Measurements from ENCODE around the gene FMN1.

Gene FMN1

GRCh38 chr15:32905481-32905880 lies 289.0 kb downstream of the FMN1 start:
- CTCF ChIA-PET: no interaction called here
- H3K4me3 ChIP-seq (ENCODE audit: low read depth, low read length): no peak overlapping the region
- POLR2A ChIA-PET: no interaction called here
- TF ChIP-seq CTCF (IDR thresholded peaks at IDR 0.05; ENCODE audit: insufficient read depth, low read length, missing control alignments): no peak
- DNase-seq (ENCODE audit: low read depth, low spot score): no peak

GRCh38 chr15:32904448-32904847 lies 290.1 kb downstream of the FMN1 start:
- POLR2A ChIA-PET: no interaction called here
- CTCF ChIA-PET: interaction anchor here (1.1 to 1.2 kb wide), 2 partner anchors 12 to 61 kb away, joined by 3 to 7 read pairs; no protein-coding TSS in a partner anchor
- no peak for TF ChIP-seq CTCF (IDR thresholded peaks at IDR 0.05; ENCODE audit: insufficient read depth, low read length, missing control alignments)
- H3K4me3 ChIP-seq (ENCODE audit: low read depth, low read length): no peak overlapping the region
- DNase-seq (ENCODE audit: low read depth, low spot score): no peak

DNA sequence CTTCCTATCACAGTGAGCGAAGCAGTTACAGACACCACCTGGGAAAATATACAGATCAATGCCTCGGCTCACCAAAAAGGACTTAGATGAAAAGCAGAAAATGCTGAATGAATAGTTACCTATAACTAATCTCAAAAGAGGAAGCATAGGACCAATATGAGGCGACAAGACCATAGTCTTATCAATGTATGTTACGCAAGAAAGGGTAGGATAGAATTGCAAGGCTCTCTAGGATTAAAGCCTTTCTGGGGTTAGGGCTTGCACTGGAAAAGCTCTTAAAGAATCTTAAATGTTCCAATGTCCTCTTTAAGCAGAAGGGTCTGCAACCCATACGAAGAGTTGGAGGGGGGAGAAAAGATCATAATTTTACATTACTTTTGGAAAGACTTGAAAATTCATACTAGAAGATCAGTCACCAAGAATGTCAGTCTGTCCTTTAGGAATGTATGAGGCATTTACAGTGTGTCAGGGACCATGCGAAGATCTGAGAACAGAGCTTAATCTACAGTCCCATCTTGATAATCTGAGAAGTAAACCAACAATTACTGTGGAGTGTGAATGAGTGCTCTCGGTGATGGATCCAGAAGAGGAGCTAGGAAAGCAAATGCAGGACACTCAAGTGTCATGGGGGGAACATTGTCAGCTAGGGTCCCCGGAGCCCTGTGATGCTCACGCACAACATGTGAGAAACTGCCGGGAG lies 290.8 kb downstream of the FMN1 start:
- DNase-seq (ENCODE audit: low read depth, low spot score): no peak
- no peak overlapping the region for H3K4me3 ChIP-seq (ENCODE audit: low read depth, low read length)
- POLR2A ChIA-PET: no interaction called here
- CTCF ChIA-PET: interaction anchor here (1.1 to 1.2 kb wide), 2 partner anchors 11 to 60 kb away, joined by 3 to 7 read pairs; no protein-coding TSS in a partner anchor
- TF ChIP-seq CTCF (IDR thresholded peaks at IDR 0.05; ENCODE audit: insufficient read depth, low read length, missing control alignments): no peak

- CTCF ChIA-PET: no interaction called here
- no peak overlapping the region for H3K4me3 ChIP-seq (ENCODE audit: low read depth, low read length)
- POLR2A ChIA-PET: no interaction called here
- no peak for DNase-seq (ENCODE audit: low read depth, low spot score)
- TF ChIP-seq CTCF (IDR thresholded peaks at IDR 0.05; ENCODE audit: insufficient read depth, low read length, missing control alignments): no peak
Observed at GRCh38 chr15:32901995-32902394, 292.5 kb downstream of the FMN1 start.

- H3K4me3 ChIP-seq (ENCODE audit: low read depth, low read length): no peak overlapping the region
- POLR2A ChIA-PET: no interaction called here
- no peak for DNase-seq (ENCODE audit: low read depth, low spot score)
- TF ChIP-seq CTCF (IDR thresholded peaks at IDR 0.05; ENCODE audit: insufficient read depth, low read length, missing control alignments): no peak
- CTCF ChIA-PET: no interaction called here
Observed at GRCh38 chr15:32901192-32901591, 293.3 kb downstream of the FMN1 start.

DNA sequence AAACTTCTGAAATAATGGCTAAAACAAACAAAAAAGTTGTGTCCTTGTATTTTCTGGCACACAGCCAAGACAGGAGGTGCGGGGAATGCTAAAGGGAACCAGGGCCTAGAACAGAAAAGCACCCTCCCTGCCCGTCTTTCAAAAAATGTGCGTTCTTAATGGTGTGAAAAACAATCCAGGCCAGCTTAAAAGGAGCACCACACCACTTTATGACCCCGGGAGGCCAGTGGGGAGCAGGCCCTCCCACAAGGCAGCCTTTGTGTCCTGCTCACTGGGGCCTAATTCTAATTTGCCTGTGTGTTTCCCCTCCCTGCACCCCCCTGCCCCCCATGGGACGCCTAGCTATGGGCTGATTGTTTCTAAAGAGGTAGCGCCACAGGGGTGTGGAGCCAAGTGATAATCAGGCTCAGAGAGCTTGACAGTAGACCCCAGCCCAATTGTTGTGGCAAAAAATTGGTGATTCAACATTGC lies 295.4 kb downstream of the FMN1 start:
- CTCF ChIA-PET: interaction anchor here (0.9 kb wide), 1 partner anchor 11 kb away, joined by 3 read pairs; no protein-coding TSS in a partner anchor
- H3K4me3 ChIP-seq (ENCODE audit: low read depth, low read length): no peak overlapping the region

More for the DNA sequence above, 295.4 kb downstream of the FMN1 start:
- DNase-seq (ENCODE audit: low read depth, low spot score): no peak
- POLR2A ChIA-PET: no interaction called here
- TF ChIP-seq CTCF (IDR thresholded peaks at IDR 0.05; ENCODE audit: insufficient read depth, low read length, missing control alignments): no peak
